Activated CD4-positive, alpha-beta T cell treated with anti-CD3 and anti-CD28 coated beads, Interleukin-2, amount 10 ng/mL, durations not matched to agents 7 days and 5 days (primary cell): ENCODE measurements around the gene ICOS. TPM values are rescaled to one million over a fixed set of nuclear protein-coding genes. Genes with fewer than 3 reads are reported as not detected.

Source experiments
- CTCF ChIA-PET: fragments of 350-600 bp; sonication (Branson Sonifier 250); formaldehyde crosslinking; loops from one replicate; lab custom pipeline; 2021; ENCODE audit warnings: antibody characterized with exemption; lab: Charles Lee
- POLR2A ChIA-PET: fragments of 350-600 bp; sonication (Branson Sonifier 250); formaldehyde crosslinking; loops from one replicate; lab custom pipeline; 2021; ENCODE audit warnings: antibody characterized with exemption; lab: Charles Lee
- DNase-seq: peaks from one replicate; pipeline ENCODE4 v3.0.0-alpha.2; 2020
- H3K27ac Mint-ChIP-seq: one replicate; pipeline ENCODE4 v1.8.0; 2021; ENCODE audit warnings: mild to moderate bottlenecking, moderate library complexity, mixed read lengths
- H3K27me3 Mint-ChIP-seq: one replicate; pipeline ENCODE4 v1.8.0; 2021; ENCODE audit warnings: mixed read lengths
- H3K36me3 Mint-ChIP-seq: one replicate; pipeline ENCODE4 v1.8.0; 2021; ENCODE audit warnings: low read depth, mixed read lengths
- H3K4me1 Mint-ChIP-seq: one replicate; pipeline ENCODE4 v1.8.0; 2021; ENCODE audit warnings: mixed read lengths
- H3K4me3 Mint-ChIP-seq: one replicate; pipeline ENCODE4 v1.8.0; 2021; ENCODE audit warnings: mild to moderate bottlenecking, moderate library complexity, mixed read lengths
- H3K9me3 Mint-ChIP-seq: one replicate; pipeline ENCODE4 v1.8.0; 2021; ENCODE audit warnings: mixed read lengths
- total RNA-seq, 2 experiments: library from RNA; stranded (reverse); gene quantifications; one replicate each; pipeline ENCODE4 v1.2.3, GENCODE V29; 2021

The ICOS gene
- total RNA-seq, 2 experiments from 2014 or later = 52.0 to 63.6 TPM

DNA sequence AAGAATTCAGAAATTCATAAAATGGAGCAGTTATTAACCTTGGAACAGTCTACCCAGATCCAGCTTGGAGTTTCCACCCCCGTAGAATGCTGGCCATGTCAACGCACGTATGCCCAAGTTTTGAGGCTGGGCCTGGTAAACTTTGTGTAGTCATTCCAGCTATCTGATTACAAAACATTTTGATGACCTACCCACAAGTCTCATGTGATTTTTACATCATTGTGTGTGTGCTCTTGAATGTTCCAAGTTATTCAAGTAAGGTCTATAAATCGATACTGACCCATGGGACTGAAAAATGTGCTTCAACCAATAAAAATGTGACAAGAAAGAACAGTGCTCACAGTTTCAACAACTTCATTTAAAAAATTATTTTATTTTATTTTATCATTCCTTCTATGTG, 32.5 kb upstream of the ICOS start:
- H3K4me3 Mint-ChIP-seq = no peak overlapping the region
- H3K4me1 Mint-ChIP-seq = peaks cover 7% of the 10 kb centered on the region
- DNase-seq = no peak
- peaks cover 27% of the 10 kb centered on the region for H3K36me3 Mint-ChIP-seq
- no peak overlapping the region for H3K27ac Mint-ChIP-seq
- H3K9me3 Mint-ChIP-seq = peaks cover 26% of the 10 kb centered on the region
- H3K27me3 Mint-ChIP-seq = no peaks in the 10 kb centered on the region
- ChIA-PET POLR2A (no interaction called here), CTCF (interaction anchor here (0.8 to 1.3 kb wide), 2 partner anchors 9 to 159 kb away, joined by 3 to 6 read pairs; no protein-coding TSS in a partner anchor)

DNA sequence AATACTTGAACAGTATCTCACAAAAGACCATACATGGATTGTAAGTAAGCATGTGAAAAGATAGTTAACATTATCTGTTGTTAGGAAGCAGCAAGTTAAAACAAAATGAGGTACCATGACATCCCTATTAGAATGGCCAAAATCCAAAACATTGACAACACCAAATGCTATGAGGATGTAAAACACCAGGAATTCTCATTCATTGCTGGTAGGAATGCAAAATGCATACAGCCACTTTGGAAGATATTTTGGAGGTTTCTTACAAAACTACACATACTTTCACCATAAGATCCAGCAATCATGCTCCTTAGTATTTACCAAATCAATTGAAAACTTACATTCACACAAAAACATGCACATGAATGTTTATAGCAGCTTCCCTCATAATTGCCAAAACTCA, 30.9 kb upstream of the ICOS start:
- no peaks in the 10 kb centered on the region for H3K27me3 Mint-ChIP-seq
- H3K36me3 Mint-ChIP-seq = peaks cover 25% of the 10 kb centered on the region
- H3K27ac Mint-ChIP-seq = no peak overlapping the region
- CTCF ChIA-PET = interaction anchor here (0.7 to 1.7 kb wide), 3 partner anchors 26 to 235 kb away, joined by 4 read pairs; no protein-coding TSS in a partner anchor
- no peak overlapping the region for H3K4me3 Mint-ChIP-seq
- DNase-seq = no peak
- peaks cover 25% of the 10 kb centered on the region for H3K9me3 Mint-ChIP-seq
- POLR2A ChIA-PET = no interaction called here
- peaks cover 21% of the 10 kb centered on the region for H3K4me1 Mint-ChIP-seq

DNA sequence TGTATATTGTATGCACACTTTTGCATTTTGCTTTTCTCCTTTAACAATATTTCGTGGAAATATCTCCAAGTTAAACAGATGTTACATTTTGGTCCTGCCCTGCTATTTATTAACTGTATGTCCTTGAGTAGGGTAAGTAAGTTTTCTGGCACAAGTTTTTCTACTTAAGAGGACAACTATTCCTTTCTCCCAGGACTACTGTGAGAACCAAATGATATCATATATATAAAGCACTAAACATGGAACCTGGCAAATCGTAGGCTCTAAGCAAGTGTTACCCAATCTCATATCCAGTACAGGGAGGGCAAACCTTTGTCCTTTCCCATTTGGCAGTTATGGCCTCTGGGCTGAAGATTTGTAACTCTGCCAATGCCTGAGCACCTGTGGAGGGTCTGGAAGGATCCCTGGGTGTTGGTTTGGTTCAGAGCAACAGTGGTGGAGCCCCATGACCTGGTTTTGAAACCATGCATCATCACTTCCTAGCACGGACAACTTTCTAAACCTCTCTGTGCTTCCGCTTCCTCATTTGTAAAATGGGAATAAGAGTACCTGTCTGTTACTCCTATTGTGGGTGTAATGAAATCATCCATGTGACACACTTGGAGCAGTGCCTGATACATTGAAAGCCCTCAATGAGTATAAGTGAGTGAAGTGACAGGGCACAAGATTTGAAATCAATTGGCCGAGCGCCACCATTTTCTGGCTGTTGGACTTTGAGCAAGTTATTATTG, 28.3 kb upstream of the ICOS start:
- Mint-ChIP-seq H3K4me1 (peaks cover 21% of the 10 kb centered on the region), H3K36me3 (peaks cover 10% of the 10 kb centered on the region), H3K4me3 (no peak overlapping the region), H3K27ac (no peak overlapping the region), H3K27me3 (no peaks in the 10 kb centered on the region), H3K9me3 (peaks cover 11% of the 10 kb centered on the region)
- ChIA-PET CTCF (interaction anchor here (1.6 kb wide), 1 partner anchor 49 kb away, joined by 3 read pairs; no protein-coding TSS in a partner anchor), POLR2A (no interaction called here)
- no peak for DNase-seq

DNA sequence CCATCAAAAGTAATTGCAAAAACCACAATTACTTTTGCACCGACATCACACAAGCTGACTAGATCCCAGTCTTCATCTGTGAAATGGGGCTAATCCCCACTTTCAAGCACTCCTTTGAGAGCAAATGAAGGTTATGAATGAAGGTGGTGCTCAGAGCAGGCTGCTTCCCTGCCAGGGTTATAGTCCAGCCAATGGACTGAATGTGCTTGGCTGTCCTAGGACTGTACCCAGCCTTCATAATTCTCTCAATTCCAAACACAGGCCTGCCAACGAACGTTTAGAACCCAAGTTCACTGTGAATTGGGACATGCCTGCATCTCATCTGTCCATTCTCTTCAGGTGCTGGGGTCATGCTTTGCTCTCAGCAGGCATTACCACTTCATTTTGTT, 27.8 kb upstream of the ICOS start:
- CTCF ChIA-PET = interaction anchor here (0.6 to 2.1 kb wide), 15 partner anchors 10 to 603 kb away, joined by 3 to 9 read pairs (median 5); partner anchors contain the start of gene CTLA4
- Mint-ChIP-seq H3K36me3 (peaks cover 7% of the 10 kb centered on the region), H3K4me3 (no peak overlapping the region), H3K9me3 (peaks cover 8% of the 10 kb centered on the region), H3K27ac (peak overlapping the region; percentile 80), H3K4me1 (peaks cover 21% of the 10 kb centered on the region), H3K27me3 (no peaks in the 10 kb centered on the region)
- no peak for DNase-seq
- POLR2A ChIA-PET = no interaction called here

DNA sequence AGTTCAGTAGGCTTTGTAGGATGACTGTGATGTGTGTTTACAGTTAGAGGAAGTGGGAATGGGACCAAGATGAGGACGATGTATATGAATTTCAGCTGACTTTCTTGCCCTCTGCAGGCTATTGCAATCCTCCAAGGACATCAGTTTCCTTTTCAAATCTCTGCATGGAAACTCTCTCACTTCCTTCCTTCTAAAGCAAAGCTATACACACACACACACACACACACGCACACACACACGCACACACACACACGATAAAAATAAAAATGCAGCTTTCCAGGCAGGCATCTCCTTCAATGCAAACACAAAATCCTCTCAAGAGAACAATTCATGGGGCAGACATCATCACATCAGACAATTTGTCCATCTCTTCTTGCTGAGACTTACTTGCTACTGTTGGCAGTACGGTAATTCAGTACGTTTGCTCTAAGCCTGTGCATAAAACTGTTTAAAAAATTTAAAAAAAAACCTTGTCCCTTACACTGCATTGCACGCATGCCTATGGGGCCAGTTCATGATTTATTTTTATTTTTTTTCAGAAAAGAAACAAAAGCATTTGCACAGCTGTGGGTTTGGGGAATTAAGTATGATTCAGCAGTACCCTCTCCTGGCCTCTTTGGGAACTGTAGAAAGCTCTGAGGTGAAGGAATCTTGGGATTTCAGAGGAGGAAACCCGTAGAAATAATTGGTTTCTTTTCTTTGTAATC, 27.1 kb upstream of the ICOS start:
- Mint-ChIP-seq H3K27ac (peak overlapping the region; percentile 80), H3K4me3 (peak overlapping the region; percentile 17), H3K9me3 (peaks cover 8% of the 10 kb centered on the region), H3K27me3 (no peaks in the 10 kb centered on the region), H3K4me1 (peaks cover 27% of the 10 kb centered on the region), H3K36me3 (peaks cover 3% of the 10 kb centered on the region)
- CTCF ChIA-PET = interaction anchor here (0.5 to 2.1 kb wide), 29 partner anchors 9 to 604 kb away, joined by 3 to 13 read pairs (median 3); partner anchors contain the start of gene CTLA4
- DNase-seq = peak; percentile 47
- POLR2A ChIA-PET = no interaction called here

DNA sequence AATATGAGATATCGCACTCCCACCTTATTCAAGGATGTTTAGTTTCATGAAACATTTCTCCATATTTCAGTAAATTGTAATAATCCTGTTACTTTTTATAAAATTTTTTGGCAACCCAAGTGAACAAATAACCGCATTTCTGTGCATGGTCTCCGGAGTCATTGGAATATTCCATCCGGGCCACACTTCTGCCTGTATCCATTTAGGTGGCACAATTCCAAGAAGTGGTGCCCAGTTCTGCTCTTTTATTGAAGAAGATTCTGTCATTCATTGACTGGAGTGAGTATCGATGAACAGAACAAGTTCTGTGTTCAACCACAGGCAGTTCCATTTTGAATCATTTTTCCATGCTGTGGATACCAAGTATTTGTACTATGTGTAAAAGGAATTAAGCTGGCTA, 26.6 kb upstream of the ICOS start:
- POLR2A ChIA-PET = no interaction called here
- Mint-ChIP-seq H3K4me3 (no peak overlapping the region), H3K27me3 (no peaks in the 10 kb centered on the region), H3K36me3 (peaks cover 3% of the 10 kb centered on the region), H3K27ac (peak overlapping the region; percentile 80), H3K9me3 (peaks cover 5% of the 10 kb centered on the region), H3K4me1 (peaks cover 31% of the 10 kb centered on the region)
- DNase-seq = no peak
- CTCF ChIA-PET = interaction anchor here (0.7 to 2.1 kb wide), 24 partner anchors 9 to 303 kb away, joined by 3 to 13 read pairs (median 4); partner anchors contain the start of gene CTLA4

DNA sequence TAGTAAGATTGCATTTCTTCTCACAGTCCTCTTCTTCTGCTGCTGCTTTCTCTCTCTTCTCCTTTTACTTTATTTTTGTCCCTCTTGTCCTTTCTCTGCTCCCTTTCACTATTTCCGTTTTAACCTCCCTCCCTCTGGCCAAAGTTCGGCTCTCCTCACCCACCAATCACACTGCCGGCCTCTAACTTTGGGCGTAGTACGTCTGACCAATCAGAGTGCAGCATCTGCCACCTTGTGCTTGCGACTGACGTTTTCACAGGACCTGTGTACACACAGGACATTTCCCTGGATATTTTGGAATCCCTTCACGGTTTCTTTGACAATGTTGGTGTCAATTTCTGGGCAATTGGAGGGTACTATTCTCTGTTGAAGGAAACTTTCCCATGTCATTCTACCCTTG, 22.6 kb upstream of the ICOS start:
- DNase-seq = no peak
- no peak overlapping the region for H3K27ac Mint-ChIP-seq
- H3K9me3 Mint-ChIP-seq = no peaks in the 10 kb centered on the region
- H3K36me3 Mint-ChIP-seq = no peaks in the 10 kb centered on the region
- CTCF ChIA-PET = interaction anchor here (1.2 kb wide), 1 partner anchor 22 kb away, joined by 3 read pairs; the partner anchor contains the start of gene ICOS
- H3K27me3 Mint-ChIP-seq = no peaks in the 10 kb centered on the region
- H3K4me1 Mint-ChIP-seq = peaks cover 38% of the 10 kb centered on the region
- no peak overlapping the region for H3K4me3 Mint-ChIP-seq
- POLR2A ChIA-PET = no interaction called here

DNA sequence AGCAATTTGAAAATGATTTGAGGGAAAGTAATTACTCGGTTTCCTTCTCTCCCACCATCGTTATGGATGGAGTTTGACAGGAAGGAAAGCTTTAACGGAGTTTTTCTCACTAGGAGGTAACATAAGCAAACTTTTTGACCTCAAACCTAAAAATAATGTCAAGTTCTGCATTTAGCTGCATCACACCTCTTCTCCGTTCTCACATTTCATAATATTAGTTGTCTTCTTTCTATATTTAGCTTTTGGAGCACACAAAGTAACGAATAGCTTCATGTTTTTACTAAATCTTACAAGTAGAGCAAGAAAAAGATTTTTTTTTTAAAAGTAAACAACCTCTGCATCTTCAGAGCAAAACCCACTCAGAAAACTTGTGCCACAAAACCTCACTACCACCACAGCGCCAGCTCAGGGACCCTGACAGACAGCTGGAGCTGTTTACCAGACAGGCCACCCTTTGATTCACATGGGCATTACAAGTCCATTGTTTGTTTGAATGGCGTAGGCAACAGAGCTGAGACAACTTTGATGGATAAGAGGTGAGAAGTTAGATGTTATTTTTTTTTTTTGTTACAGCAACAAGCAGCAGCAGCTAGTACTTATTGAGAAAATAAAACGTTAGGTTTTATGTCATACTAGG, 21.9 kb upstream of the ICOS start:
- no peak overlapping the region for H3K27ac Mint-ChIP-seq
- CTCF ChIA-PET = interaction anchor here (0.6 to 1.2 kb wide), 2 partner anchors 21 to 37 kb away, joined by 3 to 7 read pairs; partner anchors contain the start of gene ICOS
- POLR2A ChIA-PET = no interaction called here
- no peak overlapping the region for H3K4me3 Mint-ChIP-seq
- no peak for DNase-seq
- H3K4me1 Mint-ChIP-seq = peaks cover 31% of the 10 kb centered on the region
- H3K27me3 Mint-ChIP-seq = no peaks in the 10 kb centered on the region
- no peaks in the 10 kb centered on the region for H3K36me3 Mint-ChIP-seq
- H3K9me3 Mint-ChIP-seq = no peaks in the 10 kb centered on the region

DNA sequence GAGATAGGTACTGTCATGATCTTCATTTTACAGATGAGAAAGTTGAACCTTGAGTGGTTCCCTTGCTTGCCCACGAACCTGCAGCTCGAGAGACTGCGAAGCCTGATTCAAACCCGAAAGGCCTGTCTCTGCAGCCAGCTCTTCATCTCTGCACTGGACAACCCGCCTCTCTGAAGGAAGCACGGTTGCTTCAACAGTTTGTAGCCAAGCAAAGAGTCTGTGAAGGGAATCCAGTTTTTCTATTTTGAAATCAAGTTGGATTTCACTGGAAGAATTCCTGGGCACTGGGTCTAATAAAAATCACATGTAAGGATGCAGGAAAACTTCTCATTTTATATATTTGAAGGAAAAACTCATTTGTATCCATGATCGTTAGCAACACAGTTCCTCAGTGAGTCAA, 21.3 kb upstream of the ICOS start:
- DNase-seq = no peak
- Mint-ChIP-seq H3K27ac (no peak overlapping the region), H3K27me3 (no peaks in the 10 kb centered on the region), H3K36me3 (no peaks in the 10 kb centered on the region), H3K9me3 (no peaks in the 10 kb centered on the region), H3K4me1 (peaks cover 25% of the 10 kb centered on the region), H3K4me3 (no peak overlapping the region)
- ChIA-PET POLR2A (interaction anchor here (0.6 kb wide), 1 partner anchor 102 kb away, joined by 3 read pairs; no protein-coding TSS in a partner anchor), CTCF (interaction anchor here (1.2 kb wide), 1 partner anchor 21 kb away, joined by 3 read pairs; the partner anchor contains the start of gene ICOS)

DNA sequence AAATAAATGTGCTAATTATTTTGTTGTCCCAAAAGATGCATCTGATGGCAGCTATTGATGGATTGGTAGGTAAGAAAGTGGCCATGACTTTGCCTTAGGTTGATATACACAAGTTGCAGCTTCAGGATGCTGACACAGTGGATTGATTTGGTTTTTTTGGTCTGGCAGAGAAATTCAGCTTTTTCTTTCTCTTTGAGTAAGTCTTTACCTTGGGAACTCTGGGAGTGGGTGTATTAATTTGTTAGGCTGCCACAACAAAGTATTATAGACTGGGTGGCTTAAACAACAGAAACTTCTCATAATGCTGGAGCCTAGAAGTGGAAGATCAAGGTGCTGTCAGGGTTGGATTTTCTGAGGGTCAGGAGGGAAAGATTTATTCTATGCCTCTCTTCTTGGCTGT, 19.8 kb upstream of the ICOS start:
- CTCF ChIA-PET = no interaction called here
- no peaks in the 10 kb centered on the region for H3K36me3 Mint-ChIP-seq
- DNase-seq = no peak
- POLR2A ChIA-PET = no interaction called here
- no peak overlapping the region for H3K4me3 Mint-ChIP-seq
- H3K27ac Mint-ChIP-seq = no peak overlapping the region
- no peaks in the 10 kb centered on the region for H3K9me3 Mint-ChIP-seq
- H3K27me3 Mint-ChIP-seq = no peaks in the 10 kb centered on the region
- H3K4me1 Mint-ChIP-seq = peaks cover 24% of the 10 kb centered on the region

DNA sequence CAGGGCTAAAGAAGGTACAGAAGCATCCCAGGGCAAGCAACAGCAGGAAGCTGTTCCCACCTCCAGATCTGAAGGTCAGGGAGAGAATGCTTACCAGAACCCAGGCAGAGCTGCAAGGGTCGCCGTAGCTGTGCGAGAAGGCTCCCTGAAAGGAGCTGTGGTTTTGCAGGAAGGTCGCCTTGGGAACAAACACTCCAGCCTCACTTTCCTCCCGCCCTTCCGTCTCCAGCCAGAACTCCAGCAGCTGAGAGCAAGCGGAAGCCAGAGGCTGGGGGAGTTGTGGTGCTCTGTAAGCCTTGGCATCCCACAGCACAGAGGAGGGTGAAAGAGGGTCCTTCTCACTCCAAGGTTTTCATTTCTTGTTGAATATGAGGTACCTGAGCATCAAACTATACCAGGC, 18.3 kb upstream of the ICOS start:
- Mint-ChIP-seq H3K36me3 (no peaks in the 10 kb centered on the region), H3K27ac (no peak overlapping the region), H3K4me3 (no peak overlapping the region), H3K9me3 (no peaks in the 10 kb centered on the region), H3K4me1 (peaks cover 24% of the 10 kb centered on the region), H3K27me3 (peaks cover 2% of the 10 kb centered on the region)
- DNase-seq = no peak
- ChIA-PET POLR2A (no interaction called here), CTCF (interaction anchor here (0.6 to 2.1 kb wide), 6 partner anchors 9 to 813 kb away, joined by 3 to 6 read pairs (median 4); no protein-coding TSS in a partner anchor)

DNA sequence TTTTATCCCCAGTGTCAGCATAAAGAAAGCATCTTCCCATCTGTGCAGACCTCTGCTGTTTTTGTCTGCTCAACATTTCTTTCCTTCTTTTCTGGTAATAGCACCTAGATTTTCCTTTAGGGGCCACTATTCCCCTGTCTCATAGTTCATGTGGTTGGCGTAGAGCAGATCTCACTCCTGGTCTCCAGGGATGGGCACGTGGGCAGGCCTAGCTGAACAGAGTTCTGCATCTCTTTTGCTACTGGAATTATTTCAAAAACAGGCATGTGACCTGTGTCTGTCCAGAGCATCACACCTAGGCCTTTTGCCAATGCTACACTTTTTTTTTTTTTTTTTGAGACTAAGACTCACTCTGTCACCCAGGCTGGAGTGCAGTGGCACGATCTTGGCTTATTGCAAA, 17.7 kb upstream of the ICOS start:
- ChIA-PET CTCF (interaction anchor here (0.6 to 2.1 kb wide), 4 partner anchors 10 to 814 kb away, joined by 3 to 6 read pairs (median 5); no protein-coding TSS in a partner anchor), POLR2A (no interaction called here)
- no peak overlapping the region for H3K27ac Mint-ChIP-seq
- H3K27me3 Mint-ChIP-seq = peaks cover 2% of the 10 kb centered on the region
- no peak for DNase-seq
- H3K36me3 Mint-ChIP-seq = no peaks in the 10 kb centered on the region
- no peaks in the 10 kb centered on the region for H3K9me3 Mint-ChIP-seq
- no peak overlapping the region for H3K4me3 Mint-ChIP-seq
- H3K4me1 Mint-ChIP-seq = peaks cover 22% of the 10 kb centered on the region
